Hepatocyte (in vitro differentiated cells): ENCODE measurements around the gene EXD3. TPM values are rescaled to one million over a fixed set of nuclear protein-coding genes. Genes with fewer than 3 reads are reported as not detected.

Experiments
- DNase-seq: peaks from one replicate; pipeline ENCODE4 v3.0.0-alpha.2; 2016; ENCODE audit warnings: low spot score
- H2AFZ ChIP-seq: fragments of 200-600 bp; sonication (generic); 2 replicates; pipeline ENCODE4 v1.6.0; 2016; ENCODE audit warnings: antibody characterized with exemption, mild to moderate bottlenecking
- H3K27ac ChIP-seq: fragments of 200-600 bp; sonication (generic); 2 replicates; pipeline ENCODE4 v1.5.1; 2016; ENCODE audit warnings: mild to moderate bottlenecking
- H3K27me3 ChIP-seq: fragments of 200-600 bp; sonication (generic); 2 replicates; pipeline ENCODE4 v1.6.1; 2016
- H3K36me3 ChIP-seq: fragments of 200-600 bp; sonication (generic); replicated peaks from 2 replicates; pipeline ENCODE4 v1.5.1; 2016; ENCODE audit warnings: low read depth; ENCODE audit not compliant: insufficient read depth
- H3K4me1 ChIP-seq: fragments of 200-600 bp; sonication (generic); 2 replicates; pipeline ENCODE4 v1.5.1; 2016; ENCODE audit warnings: mild to moderate bottlenecking, moderate library complexity; ENCODE audit not compliant: insufficient read depth
- H3K4me2 ChIP-seq: fragments of 200-600 bp; sonication (generic); 2 replicates; pipeline ENCODE4 v1.6.0; 2016
- H3K4me3 ChIP-seq: fragments of 200-600 bp; sonication (generic); 2 replicates; pipeline ENCODE4 v1.5.1; 2016; ENCODE audit warnings: mild to moderate bottlenecking
- H3K79me2 ChIP-seq: fragments of 200-600 bp; sonication (generic); 2 replicates; pipeline ENCODE4 v1.6.0; 2017; ENCODE audit warnings: mild to moderate bottlenecking
- H3K9me2 ChIP-seq: fragments of 200-600 bp; sonication (generic); replicated peaks from 2 replicates; pipeline ENCODE4 v1.6.0; 2017; ENCODE audit warnings: mild to moderate bottlenecking; ENCODE audit not compliant: insufficient read depth
- H3K9me3 ChIP-seq: fragments of 200-600 bp; sonication (generic); 2 replicates; pipeline ENCODE4 v1.5.1; 2016; ENCODE audit warnings: low read depth, mild to moderate bottlenecking
- H4K20me1 ChIP-seq: fragments of 200-600 bp; sonication (generic); 2 replicates; pipeline ENCODE4 v1.6.0; 2016; ENCODE audit warnings: mild to moderate bottlenecking; ENCODE audit not compliant: insufficient read depth, poor library complexity, severe bottlenecking
- EZH2 ChIP-seq: fragments of 200-600 bp; sonication (generic); IDR thresholded peaks from 2 replicates; pipeline ENCODE4 v1.6.1; 2016; ENCODE audit warnings: antibody characterized with exemption, mild to moderate bottlenecking, borderline replicate concordance
- EZH2phosphoT487 ChIP-seq: fragments of 200-600 bp; sonication (generic); IDR thresholded peaks from one replicate; pipeline ENCODE4 v1.6.1; 2018; ENCODE audit warnings: antibody characterized with exemption, mild to moderate bottlenecking, low read depth, moderate library complexity; ENCODE audit not compliant: unreplicated experiment, severe bottlenecking
- WGBS: methylation state at CpG from one replicate; pipeline ENCODE4 v1.1.6; 2016; ENCODE audit warnings: low lambda C conversion rate; ENCODE audit errors: missing lambda C conversion rate; 5-methylcytosine and 5-hydroxymethylcytosine counted together
- polyA plus RNA-seq: library from polyadenylated mRNA; unstranded; fragments of >200 nt; fragmentation: Nextera tagmentation; extraction: Ambion mirVana; gene quantifications from 2 replicates; pipeline ENCODE4 v1.2.1, GENCODE V29; 2016
- total RNA-seq: library from RNA; depleted of rRNA; stranded (reverse); fragments of >200 nt; gene quantifications from 2 replicates; pipeline ENCODE4 v1.2.3, GENCODE V29; 2014
- TF ChIP-seq, protein P1 (sequence below): fragments of 200-600 bp; sonication (generic); IDR thresholded peaks from 2 replicates; pipeline ENCODE4 v1.5.1; 2016; ENCODE audit warnings: antibody characterized with exemption, mild to moderate bottlenecking; ENCODE audit not compliant: poor library complexity

The EXD3 gene
- total and polyA plus RNA-seq, 2 experiments from 2014 or later = 11.8 to 21.6 TPM

DNA sequence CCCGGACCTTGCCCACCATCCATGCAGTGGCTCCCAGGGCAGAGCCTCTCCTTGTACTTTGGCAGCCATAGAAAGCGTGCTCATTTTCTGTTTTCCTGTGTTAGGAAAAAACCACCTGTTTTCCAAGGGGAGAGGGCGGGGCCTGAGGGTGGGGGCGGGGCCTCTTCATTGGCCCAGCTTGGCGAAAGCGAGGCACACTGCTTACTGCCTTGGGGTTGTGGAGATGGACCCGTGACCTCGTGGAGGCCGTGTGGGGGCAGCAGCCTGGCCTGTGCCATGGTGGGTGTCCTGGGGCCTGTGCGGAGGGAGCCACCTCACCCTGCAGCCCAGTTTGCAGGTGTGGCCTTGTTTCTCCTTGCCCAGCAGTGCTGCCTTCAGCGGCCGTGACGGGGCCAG lies 149.9 kb downstream of the EXD3 start:
- no peak for DNase-seq
- H2AFZ ChIP-seq = no peak overlapping the region
- TF ChIP-seq EZH2phosphoT487 (no peak), EZH2 (no peak)
- TF ChIP-seq, protein P1, sequence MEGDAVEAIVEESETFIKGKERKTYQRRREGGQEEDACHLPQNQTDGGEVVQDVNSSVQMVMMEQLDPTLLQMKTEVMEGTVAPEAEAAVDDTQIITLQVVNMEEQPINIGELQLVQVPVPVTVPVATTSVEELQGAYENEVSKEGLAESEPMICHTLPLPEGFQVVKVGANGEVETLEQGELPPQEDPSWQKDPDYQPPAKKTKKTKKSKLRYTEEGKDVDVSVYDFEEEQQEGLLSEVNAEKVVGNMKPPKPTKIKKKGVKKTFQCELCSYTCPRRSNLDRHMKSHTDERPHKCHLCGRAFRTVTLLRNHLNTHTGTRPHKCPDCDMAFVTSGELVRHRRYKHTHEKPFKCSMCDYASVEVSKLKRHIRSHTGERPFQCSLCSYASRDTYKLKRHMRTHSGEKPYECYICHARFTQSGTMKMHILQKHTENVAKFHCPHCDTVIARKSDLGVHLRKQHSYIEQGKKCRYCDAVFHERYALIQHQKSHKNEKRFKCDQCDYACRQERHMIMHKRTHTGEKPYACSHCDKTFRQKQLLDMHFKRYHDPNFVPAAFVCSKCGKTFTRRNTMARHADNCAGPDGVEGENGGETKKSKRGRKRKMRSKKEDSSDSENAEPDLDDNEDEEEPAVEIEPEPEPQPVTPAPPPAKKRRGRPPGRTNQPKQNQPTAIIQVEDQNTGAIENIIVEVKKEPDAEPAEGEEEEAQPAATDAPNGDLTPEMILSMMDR = no peak
- H3K36me3 ChIP-seq = no peaks in the 10 kb centered on the region
- H4K20me1 ChIP-seq = no peaks in the 10 kb centered on the region
- no peaks in the 10 kb centered on the region for H3K9me3 ChIP-seq
- H3K4me3 ChIP-seq = no peak overlapping the region
- H3K27ac ChIP-seq = no peak overlapping the region
- no peaks in the 10 kb centered on the region for H3K79me2 ChIP-seq
- H3K27me3 ChIP-seq = no peaks in the 10 kb centered on the region
- no peaks in the 10 kb centered on the region for H3K9me2 ChIP-seq
- peaks cover 17% of the 10 kb centered on the region for H3K4me1 ChIP-seq
- H3K4me2 ChIP-seq = no peak overlapping the region
- WGBS = 91% methylated on average over 11 of the region's 13 CpGs

DNA sequence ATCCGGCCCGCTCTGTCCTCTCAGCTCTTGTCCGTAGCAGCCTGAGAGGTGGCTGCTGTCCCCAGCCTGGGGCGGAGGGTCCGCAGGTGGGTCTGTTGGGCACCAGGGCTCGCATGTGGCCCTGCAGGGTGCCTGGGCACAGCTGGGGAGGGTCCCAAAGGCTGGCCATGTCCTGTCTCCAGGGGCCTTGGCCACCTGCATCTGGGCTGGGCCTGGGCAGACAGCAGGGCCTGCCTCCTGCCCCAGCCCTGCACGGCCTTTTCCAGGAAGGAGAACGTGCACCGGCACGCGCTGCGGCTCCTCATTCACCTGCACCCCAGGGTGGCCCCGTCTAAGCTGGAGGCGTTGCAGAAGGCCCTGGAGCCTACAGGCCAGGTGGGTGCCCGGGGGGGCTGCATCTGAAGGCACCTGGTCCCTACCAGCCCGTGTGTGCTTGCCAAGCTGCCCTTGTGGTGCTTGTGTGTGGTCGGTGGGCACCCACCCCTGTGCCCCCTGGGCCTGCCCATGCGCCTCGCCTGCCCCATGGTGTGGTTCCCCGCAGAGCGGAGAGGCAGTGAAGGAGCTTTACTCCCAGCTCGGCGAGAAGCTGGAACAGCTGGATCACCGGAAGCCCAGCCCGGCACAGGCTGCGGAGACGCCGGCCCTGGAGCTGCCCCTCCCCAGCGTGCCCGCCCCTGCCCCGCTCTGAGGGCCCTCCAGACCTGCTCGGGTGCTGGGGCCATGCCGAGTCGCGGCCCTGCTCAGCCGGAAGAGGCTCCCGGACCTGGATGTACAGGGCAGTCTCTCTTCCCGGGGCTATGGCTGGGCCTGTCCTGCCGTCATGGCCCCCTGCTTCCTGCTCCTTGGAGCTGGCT lies 150.5 kb downstream of the EXD3 start:
- no peaks in the 10 kb centered on the region for H4K20me1 ChIP-seq
- H3K9me2 ChIP-seq = no peaks in the 10 kb centered on the region
- no peaks in the 10 kb centered on the region for H3K79me2 ChIP-seq
- H3K4me1 ChIP-seq = peaks cover 17% of the 10 kb centered on the region
- no peaks in the 10 kb centered on the region for H3K9me3 ChIP-seq
- no peak overlapping the region for H3K4me2 ChIP-seq
- no peak overlapping the region for H3K27ac ChIP-seq
- DNase-seq = no peak
- H3K27me3 ChIP-seq = no peaks in the 10 kb centered on the region
- no peak overlapping the region for H2AFZ ChIP-seq
- WGBS = 94% methylated on average over 30 of the region's 39 CpGs
- TF ChIP-seq EZH2 = no peak
- TF ChIP-seq, protein P1 = no peak
- TF ChIP-seq EZH2phosphoT487 = no peak
- H3K36me3 ChIP-seq = no peaks in the 10 kb centered on the region
- no peak overlapping the region for H3K4me3 ChIP-seq

DNA sequence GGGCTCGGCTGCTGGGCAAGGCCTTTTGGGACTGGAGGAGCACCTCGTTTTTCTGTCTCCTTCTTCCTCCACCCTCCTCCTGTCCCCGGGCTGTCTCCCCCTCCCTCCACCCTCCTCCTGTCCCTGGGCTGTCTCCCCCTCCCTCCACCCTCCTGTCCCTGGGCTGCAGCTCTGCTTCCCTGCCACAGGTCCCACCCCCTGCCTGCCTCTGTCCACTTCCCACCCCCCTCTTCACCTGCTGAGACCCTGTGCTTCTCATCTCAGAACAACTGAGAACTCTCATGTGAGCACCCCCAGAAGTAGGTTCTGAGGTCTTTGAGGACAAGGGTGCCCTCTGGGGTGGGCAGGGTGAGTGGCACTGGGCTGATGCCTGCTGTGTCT lies 151.3 kb downstream of the EXD3 start:
- H3K27ac ChIP-seq = no peak overlapping the region
- H3K4me3 ChIP-seq = no peak overlapping the region
- no peaks in the 10 kb centered on the region for H4K20me1 ChIP-seq
- TF ChIP-seq EZH2 = no peak
- TF ChIP-seq, protein P1 = no peak
- TF ChIP-seq EZH2phosphoT487 = no peak
- H3K36me3 ChIP-seq = no peaks in the 10 kb centered on the region
- H2AFZ ChIP-seq = no peak overlapping the region
- WGBS = 83% methylated on average over 1 of the region's 3 CpGs
- no peak overlapping the region for H3K4me2 ChIP-seq
- no peak for DNase-seq
- no peaks in the 10 kb centered on the region for H3K9me3 ChIP-seq
- peaks cover 10% of the 10 kb centered on the region for H3K4me1 ChIP-seq
- H3K79me2 ChIP-seq = no peaks in the 10 kb centered on the region
- no peaks in the 10 kb centered on the region for H3K9me2 ChIP-seq
- H3K27me3 ChIP-seq = no peaks in the 10 kb centered on the region
